GM19372 (cell line): Measurements from ENCODE around the gene CFAP251.
"Not testable (repeated sequence)": the region's sequence is repeated elsewhere in the genome, so short reads cannot be mapped to it uniquely, and the experiment has no call there.

Experiments used
- ATAC-seq: cut with Tn5 transposase; IDR thresholded peaks from one replicate; pipeline ENCODE4 v1.9.1; 2021; ENCODE audit warnings: mild to moderate bottlenecking, low read depth, moderate library complexity; ENCODE audit not compliant: unreplicated experiment

Gene CFAP251

GRCh38 chr12:121968876-121969275 is 50.5 kb downstream of the CFAP251 start:
- no peak for ATAC-seq

DNA sequence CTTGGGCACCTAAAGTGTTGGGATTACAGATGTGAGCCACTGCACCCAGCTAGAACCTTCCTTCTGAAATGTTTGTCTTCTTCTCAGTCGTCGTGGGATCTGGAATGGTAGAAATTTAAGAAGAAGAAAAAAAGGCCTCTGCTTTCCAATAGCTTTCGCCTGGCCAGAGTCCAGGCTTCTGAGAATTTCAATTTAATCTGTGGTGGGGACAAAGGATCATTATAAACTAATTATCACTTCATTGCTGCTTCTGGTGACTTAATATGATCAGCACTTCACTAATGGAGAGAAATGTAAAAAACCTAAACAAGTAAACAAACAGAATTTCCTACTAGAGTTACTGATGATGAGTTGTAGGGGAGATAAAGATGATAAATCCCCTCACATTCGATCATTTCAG is 51.3 kb downstream of the CFAP251 start:
- no peak for ATAC-seq

- ATAC-seq, result no peak
Measured at GRCh38 chr12:121970581-121971300, 52.3 kb downstream of the CFAP251 start.

GRCh38 chr12:121974026-121974985 is 55.9 kb downstream of the CFAP251 start:
- no peak for ATAC-seq

GRCh38 chr12:121975021-121975420 is 56.6 kb downstream of the CFAP251 start:
- ATAC-seq, result no peak

DNA sequence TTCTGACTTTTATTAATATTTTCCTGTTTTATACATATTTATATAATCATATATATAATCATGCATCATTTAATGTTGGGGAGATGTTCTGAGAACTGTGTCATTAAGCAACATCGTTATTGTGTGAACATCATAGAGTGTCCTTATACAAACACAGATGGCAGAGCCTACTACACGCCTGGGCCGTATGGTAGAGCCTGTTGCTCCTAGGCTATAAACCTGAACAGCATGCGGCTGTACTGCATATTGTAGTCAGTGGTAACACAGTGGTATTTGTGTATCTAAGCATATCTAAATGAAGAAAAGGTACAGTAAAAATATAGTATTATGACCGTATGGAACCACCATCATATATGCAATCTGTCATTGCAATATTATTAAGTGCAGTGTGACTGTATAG is 58.6 kb downstream of the CFAP251 start:
- ATAC-seq, result no peak

DNA sequence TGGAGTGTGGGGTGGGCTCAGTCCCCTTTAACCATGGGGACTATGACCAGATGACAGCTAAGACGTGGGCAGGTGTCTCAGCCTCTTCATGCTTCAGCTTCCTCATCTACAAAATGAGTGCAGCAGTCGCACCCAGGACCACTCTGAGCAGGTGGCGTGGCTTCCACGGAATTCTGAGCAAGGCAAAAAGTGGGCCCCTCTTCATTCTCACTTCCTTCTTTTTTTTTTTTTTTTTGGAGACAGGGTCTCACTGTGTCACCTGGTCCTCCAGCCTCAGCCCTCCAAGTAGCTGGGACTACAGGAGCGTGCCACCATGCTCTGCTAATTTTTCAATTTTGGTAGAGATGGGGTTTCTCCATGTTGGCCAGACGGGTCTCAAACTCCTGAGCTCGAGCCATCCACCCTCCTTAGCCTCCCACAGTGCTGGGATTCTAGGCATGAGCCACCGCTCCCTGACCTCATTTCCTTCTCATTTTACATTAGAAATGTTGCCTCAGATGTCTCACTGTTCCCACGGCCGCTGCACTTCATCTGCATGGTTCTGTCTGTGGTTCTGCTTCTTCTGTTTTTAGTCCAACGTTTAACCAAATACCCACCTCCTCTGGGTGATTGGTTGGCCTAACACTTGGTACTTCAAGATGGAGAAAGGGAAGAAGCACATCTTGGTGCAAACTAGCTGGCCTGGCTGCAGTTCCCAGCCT is 61.9 kb downstream of the CFAP251 start:
- ATAC-seq, result no peak

DNA sequence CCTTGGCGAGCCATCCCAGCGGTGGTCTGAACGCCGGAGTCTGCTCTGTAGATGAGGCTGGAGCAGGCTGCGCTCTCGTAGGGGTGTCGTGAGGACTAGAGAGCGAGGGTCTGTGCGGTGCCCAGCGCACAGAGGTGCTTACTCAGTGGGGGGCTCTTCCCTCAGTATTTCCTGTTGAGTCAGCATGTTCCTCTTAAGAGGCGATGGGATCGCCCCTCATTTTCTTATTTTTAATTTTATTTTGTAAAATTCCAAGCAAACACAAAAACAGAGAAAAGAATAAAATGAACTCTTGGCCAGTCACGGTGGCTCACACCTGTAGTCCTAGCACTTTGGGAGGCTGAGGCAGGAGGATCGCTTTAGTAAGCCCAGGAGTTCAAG is 62.5 kb downstream of the CFAP251 start:
- ATAC-seq, result no peak

DNA sequence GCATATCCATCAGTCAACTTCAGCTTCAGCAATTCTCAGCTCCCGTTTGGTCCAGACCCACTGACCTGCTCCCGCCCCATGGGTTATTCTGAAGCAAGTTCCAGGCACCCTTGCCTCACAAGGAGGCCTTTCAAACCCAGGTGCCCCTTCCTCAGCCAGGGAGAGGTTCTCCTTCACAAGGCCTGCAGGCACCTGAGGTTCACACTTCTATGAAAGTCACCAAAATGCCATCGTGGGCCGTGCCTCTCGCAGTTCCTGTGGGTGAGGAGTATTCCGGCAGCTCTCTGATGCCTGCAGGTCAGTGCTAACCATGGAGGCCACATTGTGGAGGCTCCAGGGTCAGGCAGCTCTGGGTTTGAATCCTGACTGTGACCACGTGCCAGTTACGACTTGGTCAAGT is 63.1 kb downstream of the CFAP251 start:
- no peak for ATAC-seq

GRCh38 chr12:121982950-121983349 is 64.6 kb downstream of the CFAP251 start:
- no peak for ATAC-seq

GRCh38 chr12:121983536-121984210 is 65.3 kb downstream of the CFAP251 start:
- ATAC-seq, result no peak

GRCh38 chr12:121986489-121987245 is 68.3 kb downstream of the CFAP251 start:
- ATAC-seq, result no peak

- ATAC-seq, result not testable (repeated sequence)
Measured at GRCh38 chr12:121988519-121988918, 70.1 kb downstream of the CFAP251 start.

DNA sequence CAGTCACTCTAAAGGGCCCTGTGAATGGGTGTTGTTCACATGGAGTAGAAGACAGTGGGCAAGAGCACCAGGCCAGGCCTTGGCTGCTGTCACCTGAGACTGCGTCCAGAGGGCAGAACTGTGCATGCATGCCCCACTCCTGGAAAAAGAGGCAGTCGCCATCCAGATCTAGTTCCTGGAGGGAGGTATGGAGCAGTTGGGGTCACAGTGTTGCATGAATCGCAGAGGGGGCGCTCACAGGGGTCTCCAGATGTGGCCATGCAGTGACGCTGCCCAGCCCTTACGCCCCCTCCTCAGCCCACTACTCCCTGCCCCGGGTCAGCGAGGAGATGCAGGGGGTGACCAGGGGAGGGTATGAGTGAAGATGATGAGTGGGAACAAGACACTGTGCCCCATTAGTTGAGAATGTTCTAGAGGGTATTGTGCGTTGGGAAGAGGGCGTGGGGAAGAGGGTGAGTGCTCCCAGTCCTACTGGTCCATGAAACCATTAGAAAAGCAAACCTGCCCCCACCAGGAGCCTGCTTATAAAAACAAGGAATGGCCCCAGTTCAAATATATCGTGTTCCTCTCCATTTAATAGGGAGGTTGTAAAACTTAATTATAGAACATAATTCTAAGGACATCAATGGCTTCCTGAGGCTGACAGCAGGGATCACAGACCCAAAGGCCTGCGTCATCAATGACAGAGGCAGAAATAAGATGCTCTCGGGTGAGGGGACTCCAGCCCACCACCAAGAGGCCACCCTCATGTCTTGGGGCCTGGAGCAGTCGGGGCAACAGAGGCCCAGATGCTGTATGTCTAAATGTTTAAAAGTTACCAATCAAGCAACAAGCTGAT is 71.1 kb downstream of the CFAP251 start:
- ATAC-seq, result no peak

DNA sequence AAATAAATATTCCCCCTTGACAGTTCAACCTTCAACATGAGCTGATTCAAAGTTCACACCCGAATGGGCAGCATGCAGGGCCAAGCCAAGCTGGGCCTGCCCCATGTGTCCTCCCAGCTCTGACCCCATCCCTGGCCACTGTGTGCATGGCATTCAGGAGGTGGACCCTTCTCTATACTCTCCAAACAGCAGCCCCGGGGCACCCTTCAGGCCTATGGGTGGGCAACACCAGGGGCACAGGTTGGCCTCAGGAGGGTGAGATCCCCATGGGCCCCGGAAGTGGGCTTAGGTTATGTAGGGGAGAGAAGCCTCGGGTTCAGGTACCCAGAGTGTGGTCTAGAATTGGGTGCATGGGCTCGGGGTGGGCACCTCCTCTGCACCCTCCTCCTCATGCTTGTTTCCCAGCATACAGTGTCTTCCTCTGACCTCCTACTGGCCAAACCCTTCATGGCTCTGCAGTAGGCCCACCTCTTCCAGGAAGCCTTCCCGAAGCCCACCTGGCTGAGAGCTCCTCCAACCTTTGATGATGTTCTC is 71.8 kb downstream of the CFAP251 start:
- ATAC-seq, result no peak

DNA sequence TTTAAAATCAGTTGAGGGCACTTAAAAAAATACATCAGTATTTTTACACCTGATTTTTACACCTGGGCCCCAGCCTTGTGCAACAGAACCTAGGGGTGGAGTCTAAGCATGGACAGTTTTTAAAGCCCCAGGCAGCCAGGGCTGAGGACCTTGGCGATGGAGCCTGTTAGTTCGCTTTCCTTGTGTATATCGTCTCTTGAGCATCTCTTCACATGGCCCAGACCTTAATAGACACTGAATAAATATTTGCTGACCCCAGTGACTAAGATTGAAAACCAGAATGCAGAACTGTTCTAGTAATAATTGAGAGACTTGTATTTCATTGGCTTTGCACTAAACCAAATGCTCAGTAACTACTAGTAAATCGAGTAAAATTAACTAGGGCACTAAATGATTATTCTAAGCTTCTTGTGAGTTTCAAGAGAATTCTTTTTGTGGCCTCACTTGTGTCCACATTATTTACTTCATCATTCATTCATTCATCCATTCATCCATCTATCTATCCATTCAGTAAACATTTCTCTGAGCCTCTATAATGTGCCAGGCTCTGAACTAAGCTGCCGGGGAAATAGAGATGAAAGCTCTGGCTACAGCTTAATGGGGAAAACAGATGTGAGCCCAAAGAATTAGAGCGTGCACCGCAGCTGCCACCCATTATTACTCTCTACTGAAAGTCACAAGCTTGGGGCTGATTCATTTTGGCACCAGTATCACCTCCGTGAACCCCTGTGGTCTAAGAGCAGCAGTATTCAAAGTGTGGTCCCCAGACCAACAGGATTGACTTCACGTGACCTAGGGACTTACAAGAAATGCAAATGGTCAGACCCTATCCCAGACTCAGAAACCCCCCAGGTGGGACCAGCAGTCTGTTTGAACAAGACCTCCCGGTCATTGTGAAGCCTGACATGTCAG is 72.6 kb downstream of the CFAP251 start:
- ATAC-seq, result no peak

GRCh38 chr12:121992059-121992879 is 73.9 kb downstream of the CFAP251 start:
- peak; percentile 80 for ATAC-seq
